Measurements from ENCODE around the gene PSAPL1. TPM values are rescaled to one million over a fixed set of nuclear protein-coding genes. Genes with fewer than 3 reads are reported as not detected.

Gene PSAPL1
- total RNA-seq, 1 donor from 2014 or later = not detected

DNA sequence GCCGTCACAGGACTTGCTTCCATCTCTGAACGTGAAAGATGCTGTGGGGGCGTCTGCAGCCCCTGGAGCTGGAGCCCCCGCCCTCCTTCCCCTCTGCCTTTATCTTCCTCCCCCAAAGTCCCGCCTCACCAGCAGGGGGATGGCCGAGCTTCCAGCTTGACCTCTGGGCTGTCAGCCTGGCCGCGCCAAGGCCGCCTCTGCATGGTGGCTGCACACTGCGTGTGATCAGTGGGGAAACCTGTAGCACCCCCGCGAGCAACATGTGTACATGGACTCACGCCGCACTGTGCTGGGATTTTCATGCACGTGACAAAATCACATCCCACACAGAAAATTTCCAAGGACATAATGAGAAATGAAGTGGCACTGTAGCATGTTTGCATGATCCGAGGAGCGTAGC lies 26.5 kb upstream of the PSAPL1 start:
- TF ChIP-seq, protein P1, sequence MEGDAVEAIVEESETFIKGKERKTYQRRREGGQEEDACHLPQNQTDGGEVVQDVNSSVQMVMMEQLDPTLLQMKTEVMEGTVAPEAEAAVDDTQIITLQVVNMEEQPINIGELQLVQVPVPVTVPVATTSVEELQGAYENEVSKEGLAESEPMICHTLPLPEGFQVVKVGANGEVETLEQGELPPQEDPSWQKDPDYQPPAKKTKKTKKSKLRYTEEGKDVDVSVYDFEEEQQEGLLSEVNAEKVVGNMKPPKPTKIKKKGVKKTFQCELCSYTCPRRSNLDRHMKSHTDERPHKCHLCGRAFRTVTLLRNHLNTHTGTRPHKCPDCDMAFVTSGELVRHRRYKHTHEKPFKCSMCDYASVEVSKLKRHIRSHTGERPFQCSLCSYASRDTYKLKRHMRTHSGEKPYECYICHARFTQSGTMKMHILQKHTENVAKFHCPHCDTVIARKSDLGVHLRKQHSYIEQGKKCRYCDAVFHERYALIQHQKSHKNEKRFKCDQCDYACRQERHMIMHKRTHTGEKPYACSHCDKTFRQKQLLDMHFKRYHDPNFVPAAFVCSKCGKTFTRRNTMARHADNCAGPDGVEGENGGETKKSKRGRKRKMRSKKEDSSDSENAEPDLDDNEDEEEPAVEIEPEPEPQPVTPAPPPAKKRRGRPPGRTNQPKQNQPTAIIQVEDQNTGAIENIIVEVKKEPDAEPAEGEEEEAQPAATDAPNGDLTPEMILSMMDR (IDR thresholded peaks at IDR 0.05) = no peak
- Mint-ChIP-seq H3K27ac (ENCODE audit: unreplicated experiment) (no peak overlapping the region), H3K4me1 (ENCODE audit: low read depth) (no peaks in the 10 kb centered on the region), H3K27me3 (ENCODE audit: low read depth) (peaks cover 23% of the 10 kb centered on the region), H3K9me3 (ENCODE audit: low read depth) (no peaks in the 10 kb centered on the region), H3K36me3 (ENCODE audit: low read depth) (peaks cover 1% of the 10 kb centered on the region), H3K4me3 (ENCODE audit: unreplicated experiment) (no peak overlapping the region)
- DNase-seq (ENCODE audit: low spot score) = no peak

GRCh38 chr4:7460566-7460965 lies 25.8 kb upstream of the PSAPL1 start:
- Mint-ChIP-seq H3K4me3 (ENCODE audit: unreplicated experiment) (no peak overlapping the region), H3K27ac (ENCODE audit: unreplicated experiment) (no peak overlapping the region), H3K27me3 (ENCODE audit: low read depth) (peaks cover 23% of the 10 kb centered on the region), H3K9me3 (ENCODE audit: low read depth) (no peaks in the 10 kb centered on the region), H3K4me1 (ENCODE audit: low read depth) (no peaks in the 10 kb centered on the region), H3K36me3 (ENCODE audit: low read depth) (peaks cover under 1% of the 10 kb centered on the region)
- TF ChIP-seq, protein P1 (IDR thresholded peaks at IDR 0.05) = no peak
- DNase-seq (ENCODE audit: low spot score) = no peak

- DNase-seq (ENCODE audit: low spot score) = no peak
- Mint-ChIP-seq H3K27ac (ENCODE audit: unreplicated experiment) (no peak overlapping the region), H3K9me3 (ENCODE audit: low read depth) (no peaks in the 10 kb centered on the region), H3K27me3 (ENCODE audit: low read depth) (peaks cover 23% of the 10 kb centered on the region), H3K36me3 (ENCODE audit: low read depth) (no peaks in the 10 kb centered on the region), H3K4me1 (ENCODE audit: low read depth) (no peaks in the 10 kb centered on the region), H3K4me3 (ENCODE audit: unreplicated experiment) (no peak overlapping the region)
- TF ChIP-seq, protein P1 (IDR thresholded peaks at IDR 0.05) = no peak
Measured at GRCh38 chr4:7459471-7459870, 24.7 kb upstream of the PSAPL1 start.

- Mint-ChIP-seq H3K4me3 (ENCODE audit: unreplicated experiment) (no peak overlapping the region), H3K4me1 (ENCODE audit: low read depth) (no peaks in the 10 kb centered on the region), H3K9me3 (ENCODE audit: low read depth) (no peaks in the 10 kb centered on the region), H3K36me3 (ENCODE audit: low read depth) (no peaks in the 10 kb centered on the region), H3K27ac (ENCODE audit: unreplicated experiment) (no peak overlapping the region), H3K27me3 (ENCODE audit: low read depth) (peaks cover 17% of the 10 kb centered on the region)
- TF ChIP-seq, protein P1 (IDR thresholded peaks at IDR 0.05) = no peak
- no peak for DNase-seq (ENCODE audit: low spot score)
Measured at GRCh38 chr4:7458477-7458876, 23.7 kb upstream of the PSAPL1 start.

- DNase-seq (ENCODE audit: low spot score) = no peak
- TF ChIP-seq, protein P1 (IDR thresholded peaks at IDR 0.05) = no peak
- Mint-ChIP-seq H3K27ac (ENCODE audit: unreplicated experiment) (no peak overlapping the region), H3K9me3 (ENCODE audit: low read depth) (no peaks in the 10 kb centered on the region), H3K4me1 (ENCODE audit: low read depth) (no peaks in the 10 kb centered on the region), H3K36me3 (ENCODE audit: low read depth) (no peaks in the 10 kb centered on the region), H3K27me3 (ENCODE audit: low read depth) (peaks cover 17% of the 10 kb centered on the region), H3K4me3 (ENCODE audit: unreplicated experiment) (no peak overlapping the region)
Measured at GRCh38 chr4:7458066-7458425, 23.3 kb upstream of the PSAPL1 start.
